RWPE1 (cell line): Measurements from ENCODE around the gene ANKRD31.
"Not testable (repeated sequence)": the region's sequence is repeated elsewhere in the genome, so short reads cannot be mapped to it uniquely, and the experiment has no call there.

Experiments used
- CTCF ChIA-PET: fragments of 350-600 bp; sonication (Branson Sonifier 250); formaldehyde crosslinking; extraction: SDS; loops from one replicate; lab custom pipeline; 2021; lab: Yijun Ruan, JAX
- POLR2A ChIA-PET: fragments of 400-600 bp; formaldehyde crosslinking; extraction: SDS; loops from one replicate; lab custom pipeline; 2020; ENCODE audit warnings: antibody characterized with exemption; ENCODE audit not compliant: low non-redundant PET; lab: Yijun Ruan, JAX
- DNase-seq: peaks from one replicate; pipeline ENCODE4 v3.0.0; 2012; ENCODE audit warnings: low spot score
- H3K27ac ChIP-seq: fragments of 450-650 bp; 2 replicates; pipeline ENCODE4 v1.5.1; 2017
- TF ChIP-seq, protein P1 (sequence below): fragments of 450-650 bp; conservative IDR thresholded peaks from 2 replicates; pipeline ENCODE4 v1.5.1; 2017; ENCODE audit warnings: low read depth, mild to moderate bottlenecking

ANKRD31 gene

DNA sequence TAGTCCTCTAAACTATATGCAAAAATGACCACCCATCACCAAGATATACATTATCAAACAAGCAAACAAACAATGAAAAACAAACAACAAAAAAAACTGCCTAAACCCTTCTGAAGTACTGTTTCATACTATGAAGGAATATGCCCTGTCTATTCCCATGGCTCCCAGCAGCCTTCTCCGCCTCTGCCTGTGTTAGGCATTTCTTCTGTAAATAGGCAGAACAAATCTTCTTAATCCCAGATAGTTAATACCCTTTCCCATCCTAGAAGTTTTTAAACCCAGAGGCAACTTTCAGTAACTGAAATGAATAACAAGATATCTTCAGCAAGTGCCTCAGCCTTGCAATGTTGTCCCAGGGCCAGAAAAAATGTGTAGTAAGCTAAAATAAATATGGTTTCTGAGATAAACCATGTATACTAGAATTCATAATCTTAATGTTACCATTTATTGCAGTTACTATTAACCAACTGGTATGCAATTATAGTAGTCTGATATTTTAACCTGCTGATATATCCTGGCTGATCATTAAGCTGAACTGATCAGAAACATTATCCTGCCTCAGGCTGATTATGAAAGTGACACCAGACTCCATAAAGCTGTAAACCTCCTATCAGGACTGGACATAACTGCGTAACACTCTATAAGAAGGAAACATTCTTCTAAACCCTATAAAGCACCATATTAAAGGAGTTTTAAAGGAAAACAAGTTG lies 68.5 kb downstream of the ANKRD31 start:
- POLR2A ChIA-PET: no interaction called here
- TF ChIP-seq, protein P1, sequence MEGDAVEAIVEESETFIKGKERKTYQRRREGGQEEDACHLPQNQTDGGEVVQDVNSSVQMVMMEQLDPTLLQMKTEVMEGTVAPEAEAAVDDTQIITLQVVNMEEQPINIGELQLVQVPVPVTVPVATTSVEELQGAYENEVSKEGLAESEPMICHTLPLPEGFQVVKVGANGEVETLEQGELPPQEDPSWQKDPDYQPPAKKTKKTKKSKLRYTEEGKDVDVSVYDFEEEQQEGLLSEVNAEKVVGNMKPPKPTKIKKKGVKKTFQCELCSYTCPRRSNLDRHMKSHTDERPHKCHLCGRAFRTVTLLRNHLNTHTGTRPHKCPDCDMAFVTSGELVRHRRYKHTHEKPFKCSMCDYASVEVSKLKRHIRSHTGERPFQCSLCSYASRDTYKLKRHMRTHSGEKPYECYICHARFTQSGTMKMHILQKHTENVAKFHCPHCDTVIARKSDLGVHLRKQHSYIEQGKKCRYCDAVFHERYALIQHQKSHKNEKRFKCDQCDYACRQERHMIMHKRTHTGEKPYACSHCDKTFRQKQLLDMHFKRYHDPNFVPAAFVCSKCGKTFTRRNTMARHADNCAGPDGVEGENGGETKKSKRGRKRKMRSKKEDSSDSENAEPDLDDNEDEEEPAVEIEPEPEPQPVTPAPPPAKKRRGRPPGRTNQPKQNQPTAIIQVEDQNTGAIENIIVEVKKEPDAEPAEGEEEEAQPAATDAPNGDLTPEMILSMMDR: no peak
- CTCF ChIA-PET: interaction anchor here (0.6 kb wide), 1 partner anchor 1021 kb away, joined by 3 read pairs; no protein-coding TSS in a partner anchor
- no peak for DNase-seq
- no peak overlapping the region for H3K27ac ChIP-seq

DNA sequence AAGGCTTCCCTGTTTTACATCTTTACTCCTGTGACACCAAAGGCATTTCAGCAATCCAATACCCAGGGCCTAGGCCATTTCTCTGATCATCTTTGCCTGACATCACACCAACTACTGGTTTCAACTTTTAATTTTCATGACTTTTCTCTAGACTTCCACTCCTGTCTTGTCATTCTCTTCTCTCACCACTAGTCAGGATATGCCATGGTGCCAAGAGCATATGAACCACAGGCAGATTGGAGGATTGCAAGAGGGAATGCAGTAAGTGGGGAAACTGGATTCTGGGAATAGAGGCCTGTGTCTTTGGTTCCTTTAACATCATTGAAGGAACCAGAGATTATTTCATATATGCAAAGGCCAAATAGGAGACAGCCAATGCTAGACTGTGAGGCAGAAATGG lies 69.3 kb downstream of the ANKRD31 start:
- DNase-seq: peak; percentile 34
- CTCF ChIA-PET: interaction anchor here (0.6 to 0.7 kb wide), 2 partner anchors 422 to 1838 kb away, joined by 3 read pairs; no protein-coding TSS in a partner anchor

DNA sequence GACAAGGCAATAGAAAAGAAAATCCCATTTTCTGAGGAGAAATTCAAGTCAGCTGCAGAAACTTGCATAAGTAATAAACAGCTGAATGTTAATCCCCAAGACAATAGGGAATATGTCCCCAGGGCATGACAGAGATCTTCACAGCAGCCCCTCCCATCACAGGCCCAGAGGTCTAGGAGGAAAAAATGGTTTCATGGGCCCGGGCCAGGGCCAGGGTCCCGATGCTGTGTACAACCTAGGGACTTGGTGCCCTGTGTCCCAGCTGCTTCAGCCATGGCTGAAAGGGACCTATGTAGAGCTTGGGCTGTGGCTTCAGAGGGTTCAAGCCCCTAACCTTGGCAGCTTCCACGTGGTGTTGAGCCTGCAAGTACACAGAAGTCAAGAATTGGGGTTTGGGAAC lies 75.2 kb downstream of the ANKRD31 start:
- POLR2A ChIA-PET, DNase-seq, H3K27ac ChIP-seq, CTCF ChIA-PET: not testable (repeated sequence)

More for the DNA sequence above, 69.3 kb downstream of the ANKRD31 start:
- H3K27ac ChIP-seq: no peak overlapping the region
- POLR2A ChIA-PET: no interaction called here
- TF ChIP-seq, protein P1: no peak

DNA sequence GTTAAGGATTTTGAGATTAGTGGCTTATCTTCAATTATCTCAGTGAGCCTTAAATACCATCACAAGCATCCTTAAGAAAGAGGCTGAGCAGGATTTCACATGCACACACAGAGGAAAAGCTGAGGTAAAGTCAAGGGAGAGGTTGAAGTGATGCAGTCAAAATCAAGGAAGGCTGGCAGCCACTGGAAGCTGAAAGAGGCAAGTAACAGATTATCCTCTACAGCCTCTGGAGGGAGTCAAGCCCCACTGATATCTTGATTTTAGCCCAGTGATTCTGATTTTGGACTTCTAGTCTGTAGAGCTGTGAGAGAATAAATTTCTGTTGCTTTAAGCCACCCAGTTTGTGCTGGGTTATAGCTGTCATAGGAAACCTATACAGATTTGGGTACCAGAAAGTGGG lies 80.1 kb downstream of the ANKRD31 start:
- peak; percentile 18 for DNase-seq
- no peak overlapping the region for H3K27ac ChIP-seq
- TF ChIP-seq, protein P1: no peak
- ChIA-PET POLR2A (no interaction called here), CTCF (interaction anchor here (0.7 kb wide), 1 partner anchor 298 kb away, joined by 3 read pairs; no protein-coding TSS in a partner anchor)

DNA sequence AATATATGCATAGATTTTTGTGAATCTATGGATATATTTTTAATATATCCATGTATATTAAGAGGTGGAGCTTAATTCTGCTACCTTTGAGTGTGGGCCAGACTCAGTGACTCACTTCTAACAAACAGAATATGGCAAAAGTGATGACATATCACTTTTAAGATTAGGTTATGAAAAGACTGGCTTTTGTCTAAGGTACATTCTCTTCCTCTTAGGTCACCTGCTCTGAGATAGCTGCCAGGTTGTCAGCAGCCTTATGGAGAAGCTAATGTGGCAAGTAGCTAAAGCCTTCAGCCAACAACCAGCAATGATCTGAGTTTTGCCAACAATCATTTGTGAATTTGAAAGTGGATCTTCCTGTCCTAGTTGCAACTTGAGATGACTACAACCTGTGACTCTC lies 83.8 kb downstream of the ANKRD31 start:
- DNase-seq: peak; percentile 31
- POLR2A ChIA-PET: no interaction called here
- TF ChIP-seq, protein P1: no peak
- H3K27ac ChIP-seq: no peak overlapping the region
- CTCF ChIA-PET: interaction anchor here (0.5 to 0.8 kb wide), 4 partner anchors 42 to 811 kb away, joined by 3 to 5 read pairs (median 4); no protein-coding TSS in a partner anchor

DNA sequence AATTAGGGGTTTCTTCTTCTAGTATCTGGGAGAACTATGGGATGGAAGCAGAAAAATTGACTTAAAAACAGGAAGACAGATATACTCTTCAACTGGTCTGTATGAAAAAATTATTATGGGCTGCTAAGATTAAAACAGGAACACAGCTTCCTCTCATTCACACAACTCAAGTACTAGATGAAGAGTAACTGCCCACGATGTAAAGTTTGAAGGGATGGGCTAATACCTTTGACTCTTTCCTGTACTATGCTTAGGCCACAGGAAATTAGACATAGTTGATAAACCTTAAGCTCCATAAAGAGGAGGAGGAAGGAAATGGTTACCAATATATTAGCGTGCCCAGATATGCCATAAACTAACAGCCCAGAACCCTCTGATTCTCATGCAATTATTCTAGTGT lies 88.6 kb downstream of the ANKRD31 start:
- TF ChIP-seq, protein P1: no peak
- no peak for DNase-seq
- no peak overlapping the region for H3K27ac ChIP-seq
- ChIA-PET POLR2A (no interaction called here), CTCF (no interaction called here)

DNA sequence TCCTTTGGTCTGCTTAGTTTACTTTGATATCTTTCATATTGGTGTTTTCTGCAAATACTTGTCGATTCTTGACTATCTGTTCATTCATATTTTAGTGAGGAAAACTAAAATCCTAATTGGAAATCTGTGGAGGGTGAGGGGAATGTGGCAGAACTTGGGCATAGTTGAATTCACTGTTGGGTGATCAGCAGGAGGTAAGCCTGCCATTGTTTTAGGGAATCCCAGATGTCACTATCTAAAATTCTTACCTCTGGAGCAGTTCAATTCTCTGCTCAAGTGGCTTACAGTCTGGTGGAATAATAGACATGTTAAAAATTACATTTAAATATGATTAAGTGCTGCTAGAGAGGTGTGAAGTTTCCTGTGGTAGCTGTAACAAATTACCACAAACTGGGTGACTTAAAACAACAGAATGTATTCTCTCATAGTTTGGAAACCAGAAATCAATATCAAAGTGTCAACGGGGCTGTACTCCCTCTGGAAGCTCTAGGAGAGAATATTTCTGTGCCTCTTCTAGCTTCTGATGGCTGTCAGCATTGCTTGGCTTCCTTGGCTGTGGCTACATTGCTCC lies 94.0 kb downstream of the ANKRD31 start:
- H3K27ac ChIP-seq: no peak overlapping the region
- POLR2A ChIA-PET: no interaction called here
- no peak for DNase-seq
- CTCF ChIA-PET: no interaction called here
- TF ChIP-seq, protein P1: no peak
